Lower lobe of right lung (tissue), 2 donors: ENCODE measurements around the gene FGFRL1. TPM values are rescaled to one million over a fixed set of nuclear protein-coding genes. Genes with fewer than 3 reads are reported as not detected.
A peak's percentile ranks its signal among the peaks of the same experiment; 100 is the strongest.

Source experiments
- ATAC-seq, 2 donors: fragments of 200-7000 bp; cut with Tn5 transposase; one replicate each; pipeline ENCODE4 v1.9.1; 2020 to 2022; ENCODE audit warnings: mild to moderate bottlenecking in 2 of 2, moderate library complexity in 2 of 2
- DNase-seq: peaks from one replicate; pipeline ENCODE4 v3.0.0-alpha.2; 2020
- H3K27ac ChIP-seq: fragments of 200-600 bp; one replicate; pipeline ENCODE4 v1.8.0; 2022
- H3K27me3 ChIP-seq: fragments of 200-600 bp; one replicate; pipeline ENCODE4 v1.8.0; 2022; ENCODE audit warnings: low read depth
- H3K36me3 ChIP-seq: fragments of 200-600 bp; one replicate; pipeline ENCODE4 v1.8.0; 2022; ENCODE audit warnings: mild to moderate bottlenecking
- H3K4me1 ChIP-seq: fragments of 200-600 bp; one replicate; pipeline ENCODE4 v1.8.0; 2022
- H3K4me3 ChIP-seq: fragments of 200-600 bp; one replicate; pipeline ENCODE4 v1.8.0; 2022; ENCODE audit warnings: mild to moderate bottlenecking
- H3K9me3 ChIP-seq: fragments of 200-600 bp; one replicate; pipeline ENCODE4 v1.8.0; 2022
- intact Hi-C: fragments of 100-400 bp; cut with DNase I; formaldehyde crosslinking; loops from one replicate; pipeline ENCODE4 v1.11.0; 2022
- total RNA-seq: library from RNA; stranded (reverse); fragmentation: NEBNext Ultra II Directional; extraction: Animal tissue kit (Norgen Biotek cat#: 25700); gene quantifications from one replicate; pipeline ENCODE4 v1.2.1, GENCODE V29; 2021
- TF ChIP-seq, protein P1 (sequence below): fragments of 200-600 bp; IDR thresholded peaks from one replicate; pipeline ENCODE4 v1.8.0; 2022; ENCODE audit warnings: antibody characterized with exemption, mild to moderate bottlenecking
- donor health status: DM: no; HTN: yes; CAD: no; lungs with severe emphysema.

Gene FGFRL1
- total RNA-seq, 1 donor from 2014 or later = 23.4 TPM

DNA sequence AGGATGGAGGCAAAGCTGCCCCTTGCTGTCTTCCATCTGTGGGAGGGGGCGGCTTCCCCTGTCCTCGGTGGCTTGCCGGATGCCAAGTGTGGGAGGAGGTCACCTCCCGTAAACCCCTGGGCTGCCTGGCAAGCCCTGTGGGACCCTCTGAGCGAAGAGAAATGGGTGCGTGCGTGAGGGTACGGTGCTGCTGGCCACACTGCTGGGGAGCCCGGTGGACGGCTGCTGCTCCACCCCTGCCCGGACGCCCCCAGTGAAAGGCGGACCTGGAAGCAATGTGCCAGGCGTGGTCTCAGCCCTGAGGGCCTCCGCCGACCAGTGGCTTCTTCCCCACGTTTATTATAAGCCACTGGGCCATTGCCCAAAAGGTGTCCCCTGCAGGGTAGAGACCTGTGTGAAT is 29.1 kb upstream of the FGFRL1 start:
- Histone ChIP-seq H3K36me3 (no peaks in the 10 kb centered on the region), H3K9me3 (no peaks in the 10 kb centered on the region), H3K4me1 (peaks cover 38% of the 10 kb centered on the region), H3K27ac (no peak overlapping the region), H3K27me3 (no peaks in the 10 kb centered on the region), H3K4me3 (no peak overlapping the region)
- DNase-seq = no peak
- TF ChIP-seq, protein P1, sequence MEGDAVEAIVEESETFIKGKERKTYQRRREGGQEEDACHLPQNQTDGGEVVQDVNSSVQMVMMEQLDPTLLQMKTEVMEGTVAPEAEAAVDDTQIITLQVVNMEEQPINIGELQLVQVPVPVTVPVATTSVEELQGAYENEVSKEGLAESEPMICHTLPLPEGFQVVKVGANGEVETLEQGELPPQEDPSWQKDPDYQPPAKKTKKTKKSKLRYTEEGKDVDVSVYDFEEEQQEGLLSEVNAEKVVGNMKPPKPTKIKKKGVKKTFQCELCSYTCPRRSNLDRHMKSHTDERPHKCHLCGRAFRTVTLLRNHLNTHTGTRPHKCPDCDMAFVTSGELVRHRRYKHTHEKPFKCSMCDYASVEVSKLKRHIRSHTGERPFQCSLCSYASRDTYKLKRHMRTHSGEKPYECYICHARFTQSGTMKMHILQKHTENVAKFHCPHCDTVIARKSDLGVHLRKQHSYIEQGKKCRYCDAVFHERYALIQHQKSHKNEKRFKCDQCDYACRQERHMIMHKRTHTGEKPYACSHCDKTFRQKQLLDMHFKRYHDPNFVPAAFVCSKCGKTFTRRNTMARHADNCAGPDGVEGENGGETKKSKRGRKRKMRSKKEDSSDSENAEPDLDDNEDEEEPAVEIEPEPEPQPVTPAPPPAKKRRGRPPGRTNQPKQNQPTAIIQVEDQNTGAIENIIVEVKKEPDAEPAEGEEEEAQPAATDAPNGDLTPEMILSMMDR = no peak
- intact Hi-C loops = no loop called here
- ATAC-seq = no peak

DNA sequence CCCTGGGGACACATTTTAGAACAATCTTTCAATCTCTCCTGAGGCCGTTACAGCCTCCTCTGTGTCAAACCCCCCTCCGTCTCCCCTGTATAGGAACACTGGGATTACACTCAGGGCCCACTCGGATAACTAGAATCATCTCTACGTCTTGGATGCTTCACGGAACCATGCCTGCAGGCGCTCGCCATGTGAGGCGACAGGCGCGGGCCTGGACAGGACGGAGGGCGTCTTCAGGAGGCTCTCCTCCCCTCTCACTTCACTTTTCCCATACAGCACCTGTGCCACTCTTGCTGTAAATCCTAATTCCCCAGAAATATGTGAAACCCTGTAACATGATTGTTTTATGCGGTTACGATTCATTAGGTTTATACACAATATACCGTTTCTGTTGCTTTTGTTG is 28.6 kb upstream of the FGFRL1 start:
- H3K27ac ChIP-seq = no peak overlapping the region
- intact Hi-C loops = no loop called here
- DNase-seq (no peak), ATAC-seq (no peak)
- H3K4me1 ChIP-seq = peaks cover 43% of the 10 kb centered on the region
- no peaks in the 10 kb centered on the region for H3K36me3 ChIP-seq
- H3K27me3 ChIP-seq = no peaks in the 10 kb centered on the region
- TF ChIP-seq, protein P1 = no peak
- H3K4me3 ChIP-seq = no peak overlapping the region
- no peaks in the 10 kb centered on the region for H3K9me3 ChIP-seq

DNA sequence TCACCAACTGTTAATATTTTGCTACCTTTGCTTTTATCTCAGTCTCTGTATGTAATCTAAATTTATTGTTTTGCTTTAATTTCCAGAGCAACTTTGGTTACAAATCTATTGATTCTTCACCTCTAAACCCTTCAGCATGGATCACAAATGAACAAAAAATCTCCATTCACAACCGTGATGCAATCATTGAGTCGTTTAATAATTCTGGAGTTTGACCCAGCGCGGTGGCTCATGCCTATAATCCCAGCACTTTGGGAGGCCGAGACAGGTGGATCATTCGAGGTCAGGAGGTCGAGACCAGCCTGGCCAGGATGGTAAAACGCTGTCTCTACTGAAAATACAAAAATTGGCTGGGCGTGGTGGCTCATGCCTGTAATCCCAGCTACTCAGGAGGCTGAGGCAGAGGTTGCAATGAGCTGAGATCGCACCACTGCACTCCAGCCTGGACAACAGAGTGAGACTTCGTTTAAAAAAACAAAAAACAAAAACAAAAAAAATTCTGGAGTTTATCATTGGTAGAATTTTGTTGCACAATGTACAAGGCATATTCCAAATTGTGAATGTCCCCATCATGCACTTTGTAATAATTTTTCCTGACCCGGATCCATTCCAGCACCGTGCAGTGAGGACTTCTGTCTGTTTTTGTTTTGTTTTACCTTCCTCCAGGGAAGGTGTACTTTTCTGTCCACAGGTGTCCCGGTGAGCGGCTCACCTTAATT is 26.9 kb upstream of the FGFRL1 start:
- TF ChIP-seq, protein P1 = no peak
- ATAC-seq (no peak), DNase-seq (no peak)
- Histone ChIP-seq H3K4me1 (peaks cover 39% of the 10 kb centered on the region), H3K4me3 (peak overlapping the region; percentile 45), H3K9me3 (no peaks in the 10 kb centered on the region), H3K36me3 (no peaks in the 10 kb centered on the region), H3K27me3 (no peaks in the 10 kb centered on the region), H3K27ac (no peak overlapping the region)
- intact Hi-C loops = no loop called here

DNA sequence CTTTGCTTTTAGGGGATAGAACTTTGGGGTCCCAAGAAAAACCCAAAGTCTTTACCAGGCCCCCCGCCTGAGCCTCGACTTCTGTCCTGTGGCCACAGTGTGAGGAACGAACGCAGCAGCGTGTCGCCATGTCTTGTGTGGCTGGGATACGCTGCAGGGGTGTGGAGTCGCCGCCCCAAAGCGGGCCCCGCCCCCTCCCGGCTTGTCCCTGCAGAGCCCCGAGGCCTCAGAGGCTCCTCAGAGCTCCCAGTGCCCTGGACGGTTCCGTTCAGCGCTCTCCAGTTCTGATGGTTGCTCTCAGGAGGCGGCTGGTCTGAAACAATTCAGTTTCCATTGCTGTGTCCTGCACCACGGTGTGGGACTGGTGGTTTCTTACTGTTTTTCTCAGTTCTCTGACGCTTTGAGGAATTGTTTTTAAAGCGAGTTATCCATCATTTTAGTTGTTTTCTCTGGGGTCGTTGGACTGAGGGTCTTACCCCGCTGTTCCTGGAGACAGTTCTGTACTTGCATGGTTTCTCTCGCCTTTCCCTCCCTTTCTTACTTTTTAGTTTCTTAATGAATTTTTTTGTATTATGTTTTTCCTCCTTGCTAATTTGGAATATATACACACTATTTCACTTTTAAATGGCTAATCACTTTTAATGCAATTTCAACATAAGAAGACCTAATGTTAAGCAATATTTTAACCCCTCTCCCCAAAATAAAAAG is 26.1 kb upstream of the FGFRL1 start:
- H3K36me3 ChIP-seq = no peaks in the 10 kb centered on the region
- ATAC-seq = peak; percentile 78 to 84

DNA sequence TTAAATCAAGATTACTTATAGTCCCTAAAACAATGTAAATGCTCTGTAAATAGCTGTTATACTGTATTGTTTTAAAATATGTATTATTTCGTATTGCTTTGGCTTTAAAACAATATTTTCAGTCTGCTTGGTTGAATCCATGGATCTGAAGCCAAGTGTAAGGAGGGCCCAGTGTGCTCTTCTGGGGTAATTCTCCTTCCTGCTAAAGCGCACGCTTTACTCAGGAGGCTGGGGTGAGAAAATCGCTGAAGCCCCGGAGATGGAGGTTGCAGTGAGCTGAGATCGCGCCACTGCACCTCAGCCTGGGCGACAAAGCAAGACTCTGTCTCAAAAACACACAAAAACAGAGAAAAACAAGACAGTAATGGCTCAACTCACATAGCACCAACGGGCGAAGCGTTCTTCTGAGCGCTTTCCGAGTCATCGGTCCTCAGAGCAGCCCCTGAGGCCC is 25.0 kb upstream of the FGFRL1 start:
- peak; percentile 0 to 22 for ATAC-seq
- H3K27me3 ChIP-seq = no peaks in the 10 kb centered on the region
- TF ChIP-seq, protein P1 = no peak
- intact Hi-C loops = no loop called here
- peaks cover 36% of the 10 kb centered on the region for H3K4me1 ChIP-seq
- no peaks in the 10 kb centered on the region for H3K9me3 ChIP-seq
- no peak for DNase-seq
- H3K27ac ChIP-seq = peak overlapping the region; percentile 75
- peak overlapping the region; percentile 88 for H3K4me3 ChIP-seq
- H3K36me3 ChIP-seq = no peaks in the 10 kb centered on the region

More for the DNA sequence above, 26.1 kb upstream of the FGFRL1 start:
- Histone ChIP-seq H3K27me3 (no peaks in the 10 kb centered on the region), H3K4me1 (peaks cover 36% of the 10 kb centered on the region), H3K27ac (no peak overlapping the region), H3K9me3 (no peaks in the 10 kb centered on the region), H3K4me3 (peak overlapping the region; percentile 45)
- TF ChIP-seq, protein P1 = no peak
- peak; percentile 90 for DNase-seq
- intact Hi-C loops = no loop called here
